Spleen (tissue), 7 donors: Measurements from ENCODE around the gene TMEM37.

ENCODE experiments used
- POLR2A ChIP-seq, 3 donors: fragments of 450-650 bp; IDR thresholded peaks; one replicate each; pipeline ENCODE4 v1.5.1; 2017; ENCODE audit warnings: antibody characterized with exemption in 3 of 3, mild to moderate bottlenecking in 1 of 3
- POLR2AphosphoS5 ChIP-seq, 3 donors: sonication (generic); formaldehyde crosslinking; IDR thresholded peaks; one replicate each; pipeline ENCODE4 v1.5.1; 2017; ENCODE audit warnings: antibody characterized with exemption in 3 of 3
- TF ChIP-seq, protein P1 (sequence below), 11 experiments: fragments of 200-600 bp in 7 of 11; fragments of 450-650 bp in 4 of 11; sonication (generic) in 4 of 11; IDR thresholded peaks in 8 of 11; conservative IDR thresholded peaks in 3 of 11; 1 replicate in 7 of 11; 2 replicates in 4 of 11; pipeline versions ENCODE4 v1.4.0 to v1.8.0; 2016 to 2021; ENCODE audit warnings: antibody characterized with exemption in 11 of 11, inconsistent platforms in 4 of 11, mild to moderate bottlenecking in 1 of 11
- donor health status: DM: no; HTN: no; CAD: no; lungs with moderate emphysema.
- donor health status: DM: no; HTN: no; CAD: no.
- donor health status: DM: no; HTN: no; CAD: no.

DNA sequence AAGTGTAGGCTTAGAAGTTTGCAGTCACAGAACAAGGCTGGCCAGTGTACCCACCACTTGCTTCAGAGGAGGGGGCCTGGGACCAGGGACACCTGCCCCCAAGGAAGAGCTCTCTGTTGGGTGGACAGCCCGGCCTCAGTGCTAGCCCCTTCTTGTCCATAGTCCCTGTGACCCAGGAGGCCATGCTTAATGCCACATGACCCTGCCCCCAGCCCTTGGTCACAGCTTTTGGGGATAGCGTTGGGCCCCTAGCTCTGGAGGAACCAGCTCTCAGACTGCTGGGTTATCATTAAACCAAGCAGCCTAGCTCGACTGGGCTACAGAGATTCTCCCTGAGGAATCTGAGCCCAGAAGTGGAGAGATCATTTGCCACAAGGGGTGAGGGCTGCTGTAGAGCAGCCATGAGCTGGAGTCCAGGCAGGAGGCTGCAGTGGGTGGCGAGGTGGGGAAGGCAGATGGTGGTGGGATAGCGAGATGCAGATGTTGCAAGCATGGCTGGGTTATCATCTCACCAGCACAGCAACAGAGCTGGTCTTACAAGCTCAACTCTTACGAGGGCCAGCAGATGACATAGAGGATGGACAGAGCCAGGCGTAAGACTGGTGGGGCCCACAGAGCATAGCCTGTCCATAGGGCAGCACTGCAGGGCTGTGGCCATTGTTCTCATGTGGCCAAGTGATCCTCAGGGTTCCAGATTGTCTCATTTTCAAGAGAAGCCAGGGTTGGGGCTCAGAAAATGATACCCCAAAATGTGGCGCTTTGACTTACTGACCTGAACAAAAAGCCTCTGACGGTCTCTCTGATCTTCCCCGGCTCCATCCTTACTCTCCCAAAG is 7.2 kb upstream of the TMEM37 start:
- TF ChIP-seq, protein P1, sequence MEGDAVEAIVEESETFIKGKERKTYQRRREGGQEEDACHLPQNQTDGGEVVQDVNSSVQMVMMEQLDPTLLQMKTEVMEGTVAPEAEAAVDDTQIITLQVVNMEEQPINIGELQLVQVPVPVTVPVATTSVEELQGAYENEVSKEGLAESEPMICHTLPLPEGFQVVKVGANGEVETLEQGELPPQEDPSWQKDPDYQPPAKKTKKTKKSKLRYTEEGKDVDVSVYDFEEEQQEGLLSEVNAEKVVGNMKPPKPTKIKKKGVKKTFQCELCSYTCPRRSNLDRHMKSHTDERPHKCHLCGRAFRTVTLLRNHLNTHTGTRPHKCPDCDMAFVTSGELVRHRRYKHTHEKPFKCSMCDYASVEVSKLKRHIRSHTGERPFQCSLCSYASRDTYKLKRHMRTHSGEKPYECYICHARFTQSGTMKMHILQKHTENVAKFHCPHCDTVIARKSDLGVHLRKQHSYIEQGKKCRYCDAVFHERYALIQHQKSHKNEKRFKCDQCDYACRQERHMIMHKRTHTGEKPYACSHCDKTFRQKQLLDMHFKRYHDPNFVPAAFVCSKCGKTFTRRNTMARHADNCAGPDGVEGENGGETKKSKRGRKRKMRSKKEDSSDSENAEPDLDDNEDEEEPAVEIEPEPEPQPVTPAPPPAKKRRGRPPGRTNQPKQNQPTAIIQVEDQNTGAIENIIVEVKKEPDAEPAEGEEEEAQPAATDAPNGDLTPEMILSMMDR (IDR thresholded peaks at IDR 0.05 in 8 of 11, conservative IDR thresholded peaks at IDR 0.05 in 3 of 11) = no peak
- TF ChIP-seq POLR2A (IDR thresholded peaks at IDR 0.05) (no peak), POLR2AphosphoS5 (IDR thresholded peaks at IDR 0.05) (no peak)
